SK-N-SH (cell line): Measurements from ENCODE around the gene GPR17. TPM values are rescaled to one million over a fixed set of nuclear protein-coding genes. Genes with fewer than 3 reads are reported as not detected.

ENCODE experiments used
- CTCF ChIA-PET: fragments of 300-600, 350-600 bp; formaldehyde crosslinking; extraction: SDS; loops from one replicate; lab custom pipeline; 2021; lab: Yijun Ruan, JAX
- POLR2A ChIA-PET: fragments of 350-600 bp; sonication (Branson Sonifier 250); formaldehyde crosslinking; extraction: SDS; loops from one replicate; lab custom pipeline; 2020; ENCODE audit warnings: antibody characterized with exemption, inconsistent platforms; lab: Yijun Ruan, JAX
- DNase-seq: peaks from one replicate; pipeline ENCODE4 v3.0.0; 2012
- H2AFZ ChIP-seq: fragments of 200-600 bp; sonication (generic); 2 replicates; pipeline ENCODE4 v1.8.1; 2016; ENCODE audit warnings: antibody characterized with exemption, mild to moderate bottlenecking, low read depth
- H3F3A ChIP-seq: fragments of 200-600 bp; sonication (generic); replicated peaks from 2 replicates; pipeline ENCODE3; 2016; ENCODE audit warnings: antibody characterized with exemption, mild to moderate bottlenecking; ENCODE audit not compliant: insufficient read depth
- H3K27ac ChIP-seq, 2 experiments: fragments of 200-500 bp in 1 of 2; fragments of 200-600 bp in 1 of 2; sonication (Bioruptor generic) in 1 of 2; sonication (generic), shearing (Covaris generic) in 1 of 2; 2 replicates each; pipeline versions ENCODE4 v1.5.1 to v1.6.1; 2014 to 2016; ENCODE audit warnings: low read depth in 2 of 2, inconsistent platforms in 1 of 2, low read length in 1 of 2, mild to moderate bottlenecking in 1 of 2, mixed read lengths in 1 of 2
- H3K27me3 ChIP-seq: fragments of 200-600 bp; sonication (generic), shearing (Covaris generic); 2 replicates; pipeline ENCODE4 v1.6.1; 2016; ENCODE audit warnings: mixed run types; ENCODE audit not compliant: insufficient read depth
- H3K36me3 ChIP-seq, 2 experiments: fragments of 200-500 bp in 1 of 2; fragments of 200-600 bp in 1 of 2; sonication (Bioruptor generic) in 1 of 2; sonication (generic) in 1 of 2; replicated peaks in 1 of 2; 2 replicates each; pipeline versions ENCODE3 to v1.5.1; 2014 to 2016; ENCODE audit warnings: low read length in 1 of 2, mild to moderate bottlenecking in 1 of 2; ENCODE audit not compliant: insufficient read depth in 2 of 2, control insufficient read depth in 1 of 2
- H3K4me1 ChIP-seq, 2 experiments: fragments of 200-500 bp in 1 of 2; fragments of 200-600 bp in 1 of 2; sonication (Bioruptor generic) in 1 of 2; sonication (generic), shearing (Covaris generic) in 1 of 2; 2 replicates each; pipeline versions ENCODE4 v1.5.1 to v1.6.1; 2014 to 2016; ENCODE audit warnings: low read depth in 1 of 2, low read length in 1 of 2, mixed run types in 1 of 2; ENCODE audit not compliant: insufficient read depth in 2 of 2, control insufficient read depth in 1 of 2
- H3K4me2 ChIP-seq: fragments of 200-600 bp; sonication (generic), shearing (Covaris generic); 2 replicates; pipeline ENCODE4 v1.6.1; 2017; ENCODE audit warnings: mixed run types
- H3K4me3 ChIP-seq, 2 experiments: fragments of 200-500 bp in 1 of 2; fragments of 200-600 bp in 1 of 2; sonication (Bioruptor generic) in 1 of 2; sonication (generic), shearing (Covaris generic) in 1 of 2; 2 replicates each; pipeline versions ENCODE4 v1.5.1 to v1.8.1; 2014 to 2016; ENCODE audit warnings: low read depth in 2 of 2, inconsistent platforms in 1 of 2, low read length in 1 of 2, mild to moderate bottlenecking in 1 of 2, mixed read lengths in 1 of 2, moderate library complexity in 1 of 2
- H3K79me2 ChIP-seq: fragments of 200-600 bp; sonication (generic); 2 replicates; pipeline ENCODE4 v1.8.1; 2017; ENCODE audit warnings: mild to moderate bottlenecking; ENCODE audit not compliant: insufficient read depth
- H3K9ac ChIP-seq: fragments of 200-600 bp; sonication (generic); 2 replicates; pipeline ENCODE4 v1.6.1; 2017; ENCODE audit warnings: mixed run types
- H3K9me2 ChIP-seq: fragments of 200-600 bp; sonication (generic); 2 replicates; pipeline ENCODE4 v1.6.1; 2017; ENCODE audit warnings: mixed run types
- H3K9me3 ChIP-seq: fragments of 200-600 bp; sonication (generic); 2 replicates; pipeline ENCODE4 v1.6.1; 2017; ENCODE audit warnings: mixed run types, mild to moderate bottlenecking, moderate library complexity
- H4K20me1 ChIP-seq: fragments of 200-600 bp; sonication (generic); 2 replicates; pipeline ENCODE4 v1.6.1; 2017; ENCODE audit warnings: mild to moderate bottlenecking, mixed run types; ENCODE audit not compliant: insufficient read depth
- CHD2 ChIP-seq: fragments of 150-350 bp; IDR thresholded peaks from 2 replicates; pipeline ENCODE4 v1.6.1; 2018; ENCODE audit warnings: low read length; ENCODE audit not compliant: partially characterized antibody
- EZH2phosphoT487 ChIP-seq: fragments of 200-600 bp; sonication (generic); IDR thresholded peaks from 2 replicates; pipeline ENCODE4 v1.6.1; 2017; ENCODE audit warnings: low read depth, mixed run types, mild to moderate bottlenecking, antibody characterized with exemption, moderate library complexity, borderline replicate concordance
- FOSL2 ChIP-seq: IDR thresholded peaks from 2 replicates; pipeline ENCODE4 v1.4.0; 2012; ENCODE audit warnings: low read depth, mild to moderate bottlenecking, moderate library complexity, borderline replicate concordance
- FOXM1 ChIP-seq: IDR thresholded peaks from 2 replicates; pipeline ENCODE4 v1.4.0; 2012; ENCODE audit warnings: low read depth, mild to moderate bottlenecking
- GABPA ChIP-seq: IDR thresholded peaks from 2 replicates; pipeline ENCODE4 v1.4.0; 2012; ENCODE audit warnings: low read depth, mild to moderate bottlenecking
- GATA2 ChIP-seq: sonication (generic); formaldehyde crosslinking; IDR thresholded peaks from 2 replicates; pipeline ENCODE4 v1.5.0; 2020; ENCODE audit warnings: mild to moderate bottlenecking, missing genetic modification reagents
- IRF3 ChIP-seq: fragments of 150-350 bp; IDR thresholded peaks from 2 replicates; pipeline ENCODE4 v1.6.1; 2016; ENCODE audit warnings: mild to moderate bottlenecking, low read depth, low read length
- MAX ChIP-seq: IDR thresholded peaks from 2 replicates; pipeline ENCODE4 v1.4.0; 2012; ENCODE audit warnings: low read depth
- NFIC ChIP-seq: IDR thresholded peaks from 2 replicates; pipeline ENCODE4 v1.4.0; 2012; ENCODE audit warnings: borderline replicate concordance
- NRF1 ChIP-seq: IDR thresholded peaks from 2 replicates; pipeline ENCODE4 v1.6.1; 2012; ENCODE audit warnings: low read depth, mild to moderate bottlenecking, low read length
- PBX3 ChIP-seq: IDR thresholded peaks from 2 replicates; pipeline ENCODE4; 2012
- POLR2AphosphoS5 ChIP-seq: IDR thresholded peaks from 2 replicates; pipeline ENCODE4 v1.6.1; 2012; ENCODE audit warnings: low read depth, low read length
- RAD21 ChIP-seq: IDR thresholded peaks from 2 replicates; pipeline ENCODE4 v1.6.1; 2012; ENCODE audit warnings: mild to moderate bottlenecking, low read length
- RCOR1 ChIP-seq: fragments of 150-350 bp; IDR thresholded peaks from 2 replicates; pipeline ENCODE4 v1.6.1; 2017; ENCODE audit warnings: antibody characterized with exemption, low read length
- TEAD4 ChIP-seq: IDR thresholded peaks from 2 replicates; pipeline ENCODE4 v1.4.0; 2012; ENCODE audit warnings: mild to moderate bottlenecking, borderline replicate concordance; ENCODE audit not compliant: insufficient read depth
- USF1 ChIP-seq: IDR thresholded peaks from 2 replicates; pipeline ENCODE4 v1.4.0; 2012; ENCODE audit warnings: low read depth, borderline replicate concordance
- USF2 ChIP-seq: fragments of 150-350 bp; IDR thresholded peaks from 2 replicates; pipeline ENCODE4 v1.6.1; 2017; ENCODE audit warnings: antibody characterized with exemption, low read length, low read depth, borderline replicate concordance
- ZBTB33 ChIP-seq: IDR thresholded peaks from 2 replicates; pipeline ENCODE4 v1.4.0; 2012; ENCODE audit warnings: low read depth, borderline replicate concordance
- WGBS: methylation state at CpG from one replicate; pipeline ENCODE4 v1.1.6; 2017; ENCODE audit warnings: low lambda C conversion rate; 5-methylcytosine and 5-hydroxymethylcytosine counted together
- polyA plus RNA-seq, 3 experiments: library from polyadenylated mRNA; depleted of rRNA; stranded (reverse); fragments of >200 nt; gene quantifications; 2 replicates each; pipeline ENCODE4 v1.2.3, GENCODE V29; 2012

GPR17 gene
- polyA plus RNA-seq, 1 of the 3 experiments (the other 2 are of a cell fraction) = 0.03 TPM

- H2AFZ ChIP-seq = no peak overlapping the region
- POLR2A ChIA-PET = no interaction called here
- no peaks in the 10 kb centered on the region for H3K79me2 ChIP-seq
- H3K27ac ChIP-seq = no peak overlapping the region
- H3K9me3 ChIP-seq = no peaks in the 10 kb centered on the region
- no peak overlapping the region for H3K4me3 ChIP-seq
- H4K20me1 ChIP-seq = no peaks in the 10 kb centered on the region
- H3K9ac ChIP-seq = no peak overlapping the region
- H3K4me2 ChIP-seq = no peak overlapping the region
- TF ChIP-seq GABPA = no peak
- no peak for TF ChIP-seq FOXM1
- no peak for TF ChIP-seq USF1
- no peak for TF ChIP-seq USF2
- no peak for TF ChIP-seq CHD2
- no peak for TF ChIP-seq RAD21
- peaks cover 14% of the 10 kb centered on the region; the same call in 1 of the 2 replicates for H3K27me3 ChIP-seq
- no peaks in the 10 kb centered on the region for H3K9me2 ChIP-seq
- CTCF ChIA-PET = interaction anchor here (0.8 to 3.4 kb wide), 7 partner anchors 19 to 352 kb away, joined by 3 to 21 read pairs (median 6); no protein-coding TSS in a partner anchor
- DNase-seq = peak; percentile 12
- peaks cover 0 to 6% of the 10 kb centered on the region in 2 experiments; a peak in 1 of 4 replicates for H3K4me1 ChIP-seq
- WGBS = 90% methylated on average over 2 of the region's 2 CpGs
- H3F3A ChIP-seq = no peaks in the 10 kb centered on the region
- H3K36me3 ChIP-seq = no peaks in the 10 kb centered on the region
Measured at GRCh38 chr2:127676906-127677305, 31.0 kb downstream of the GPR17 start.

GRCh38 chr2:127678531-127678930 lies 32.6 kb downstream of the GPR17 start:
- H3K79me2 ChIP-seq = no peaks in the 10 kb centered on the region

GRCh38 chr2:127678991-127679390 lies 33.0 kb downstream of the GPR17 start:
- Histone ChIP-seq H3F3A (no peaks in the 10 kb centered on the region), H3K27ac (no peak overlapping the region), H3K27me3 (peaks cover 14% of the 10 kb centered on the region; the same call in 1 of the 2 replicates), H3K9me2 (no peaks in the 10 kb centered on the region), H3K36me3 (no peaks in the 10 kb centered on the region), H3K79me2 (no peaks in the 10 kb centered on the region), H4K20me1 (no peaks in the 10 kb centered on the region), H2AFZ (no peak overlapping the region), H3K4me3 (no peak overlapping the region), H3K4me1 (peaks cover 0 to 9% of the 10 kb centered on the region in 2 experiments; a peak in 1 of 4 replicates), H3K9ac (no peak overlapping the region), H3K4me2 (no peak overlapping the region), H3K9me3 (no peaks in the 10 kb centered on the region)
- POLR2A ChIA-PET = no interaction called here
- 88% methylated on average over 3 of the region's 6 CpGs for WGBS
- CTCF ChIA-PET = interaction anchor here (5.2 kb wide), 1 partner anchor 18 kb away, joined by 19 read pairs; no protein-coding TSS in a partner anchor
- peak; percentile 25 for DNase-seq
- no peak for TF ChIP-seq POLR2AphosphoS5
- no peak for TF ChIP-seq IRF3
- no peak for TF ChIP-seq RCOR1
- no peak for TF ChIP-seq PBX3
- TF ChIP-seq GATA2 (CRISPR knock-in tag) = no peak
- TF ChIP-seq NFIC = no peak
- TF ChIP-seq MAX = no peak
- no peak for TF ChIP-seq ZBTB33
- no peak for TF ChIP-seq CHD2
- no peak for TF ChIP-seq FOXM1
- no peak for TF ChIP-seq GABPA

More at GRCh38 chr2:127678531-127678930, 32.6 kb downstream of the GPR17 start:
- Histone ChIP-seq H3K36me3 (no peaks in the 10 kb centered on the region), H2AFZ (no peak overlapping the region), H3K9me3 (no peaks in the 10 kb centered on the region), H3K4me1 (peaks cover 0 to 9% of the 10 kb centered on the region in 2 experiments; a peak in 1 of 4 replicates), H3K9me2 (no peaks in the 10 kb centered on the region), H3K9ac (no peak overlapping the region), H3K27me3 (peaks cover 14% of the 10 kb centered on the region; the same call in 1 of the 2 replicates), H3F3A (no peaks in the 10 kb centered on the region), H4K20me1 (no peaks in the 10 kb centered on the region), H3K27ac (no peak overlapping the region), H3K4me2 (no peak overlapping the region), H3K4me3 (no peak overlapping the region)
- DNase-seq = peak; percentile 10
- no peak for TF ChIP-seq EZH2phosphoT487
- TF ChIP-seq NRF1 = no peak
- no peak for TF ChIP-seq FOSL2
- no peak for TF ChIP-seq TEAD4
- POLR2A ChIA-PET = no interaction called here
- CTCF ChIA-PET = no interaction called here
- WGBS = 71% methylated on average over 10 of the region's 10 CpGs
